OCI-LY1 (cell line): Measurements from ENCODE around the gene GKN1.

Source experiments
- H2AFZ ChIP-seq: fragments of 200-600 bp; sonication (generic), shearing (Covaris generic); 2 replicates; pipeline ENCODE4 v1.6.0; 2014; ENCODE audit warnings: antibody characterized with exemption, mild to moderate bottlenecking, low read length
- H3F3A ChIP-seq: fragments of 200-600 bp; sonication (generic), shearing (Covaris generic); 2 replicates; pipeline ENCODE4 v1.6.0; 2014; ENCODE audit warnings: mild to moderate bottlenecking, antibody characterized with exemption, low read length, moderate library complexity; ENCODE audit not compliant: insufficient read depth
- H3K27ac ChIP-seq: fragments of 200-600 bp; sonication (generic); 2 replicates; pipeline ENCODE4 v1.5.1; 2014; ENCODE audit warnings: low read length, mixed run types, mild to moderate bottlenecking, low read depth; ENCODE audit not compliant: poor library complexity, severe bottlenecking
- H3K27me3 ChIP-seq: fragments of 200-600 bp; sonication (generic); 2 replicates; pipeline ENCODE4 v1.6.0; 2014; ENCODE audit warnings: antibody characterized with exemption, mild to moderate bottlenecking, low read length, moderate library complexity; ENCODE audit not compliant: insufficient read depth
- H3K36me3 ChIP-seq: fragments of 200-600 bp; sonication (generic); 2 replicates; pipeline ENCODE4 v1.6.1; 2014; ENCODE audit warnings: mild to moderate bottlenecking, antibody characterized with exemption, low read length, moderate library complexity, mixed read lengths; ENCODE audit not compliant: insufficient read depth
- H3K4me1 ChIP-seq: fragments of 200-600 bp; sonication (generic); 2 replicates; pipeline ENCODE4 v1.5.1; 2014; ENCODE audit warnings: mild to moderate bottlenecking, low read length, moderate library complexity; ENCODE audit not compliant: insufficient read depth, severe bottlenecking
- H3K4me2 ChIP-seq: fragments of 200-600 bp; sonication (generic), shearing (Covaris generic); 2 replicates; pipeline ENCODE4 v1.6.1; 2014; ENCODE audit warnings: low read length
- H3K4me3 ChIP-seq: fragments of 200-600 bp; sonication (generic); 2 replicates; pipeline ENCODE4 v1.5.1; 2014; ENCODE audit warnings: low read length, low read depth, mild to moderate bottlenecking, mixed read lengths; ENCODE audit not compliant: poor library complexity, severe bottlenecking
- H3K79me2 ChIP-seq: fragments of 200-600 bp; shearing (Covaris generic); 2 replicates; pipeline ENCODE4 v1.6.1; 2016; ENCODE audit warnings: mixed run types, low read length, mixed read lengths; ENCODE audit not compliant: insufficient read depth
- H3K9ac ChIP-seq: fragments of 200-600 bp; sonication (generic), shearing (Covaris generic); 2 replicates; pipeline ENCODE4 v1.6.1; 2014; ENCODE audit warnings: mild to moderate bottlenecking, low read length, mixed read lengths
- H3K9me2 ChIP-seq: fragments of 200-600 bp; sonication (generic), shearing (Covaris generic); 2 replicates; pipeline ENCODE4 v1.6.1; 2014; ENCODE audit warnings: low read depth, mild to moderate bottlenecking, low read length, mixed read lengths
- H3K9me3 ChIP-seq: fragments of 200-600 bp; shearing (Covaris generic); 2 replicates; pipeline ENCODE4 v1.6.1; 2014; ENCODE audit warnings: low read length, mixed read lengths
- H4K20me1 ChIP-seq: fragments of 200-600 bp; sonication (generic), shearing (Covaris generic); 2 replicates; pipeline ENCODE4 v1.6.0; 2016; ENCODE audit warnings: mild to moderate bottlenecking, low read length; ENCODE audit not compliant: insufficient read depth
- EZH2 ChIP-seq: fragments of 200-600 bp; sonication (generic), shearing (Covaris generic); IDR thresholded peaks from 2 replicates; pipeline ENCODE4 v1.8.0; 2017; ENCODE audit warnings: borderline replicate concordance, mixed run types, mild to moderate bottlenecking, antibody characterized with exemption, low read length, moderate library complexity, mixed read lengths
- TF ChIP-seq, protein P1 (sequence below): fragments of 200-600 bp; sonication (generic), shearing (Covaris generic); IDR thresholded peaks from 2 replicates; pipeline ENCODE4 v1.5.1; 2017; ENCODE audit warnings: mild to moderate bottlenecking, antibody characterized with exemption, low read length, moderate library complexity, mixed read lengths

The GKN1 gene

DNA sequence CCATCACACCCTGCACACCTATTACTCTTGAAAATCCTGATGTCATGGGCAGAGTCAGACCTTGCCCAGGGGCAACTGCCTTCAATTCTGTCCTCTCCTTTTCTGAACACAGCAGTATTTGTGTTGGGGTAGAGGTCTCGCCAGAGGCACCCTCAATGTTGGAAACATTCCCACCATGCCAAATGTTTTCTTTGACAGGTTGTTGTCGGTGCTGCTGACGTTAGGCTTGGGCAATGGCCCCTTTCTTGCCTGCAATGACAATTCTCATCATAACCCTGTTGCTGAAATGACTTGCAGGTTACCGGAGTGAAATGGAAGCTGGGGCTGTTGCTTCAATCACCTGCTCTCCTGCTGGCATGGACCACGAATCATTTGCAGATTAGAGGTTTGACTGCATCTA lies 17.9 kb downstream of the GKN1 start:
- Histone ChIP-seq H4K20me1 (no peaks in the 10 kb centered on the region), H2AFZ (no peak overlapping the region), H3K27me3 (no peaks in the 10 kb centered on the region), H3K9ac (no peak overlapping the region), H3K4me2 (no peak overlapping the region), H3K27ac (no peak overlapping the region), H3F3A (no peaks in the 10 kb centered on the region), H3K4me1 (no peaks in the 10 kb centered on the region), H3K9me2 (no peaks in the 10 kb centered on the region), H3K4me3 (no peak overlapping the region), H3K79me2 (no peaks in the 10 kb centered on the region), H3K9me3 (no peaks in the 10 kb centered on the region), H3K36me3 (no peaks in the 10 kb centered on the region)
- TF ChIP-seq, protein P1, sequence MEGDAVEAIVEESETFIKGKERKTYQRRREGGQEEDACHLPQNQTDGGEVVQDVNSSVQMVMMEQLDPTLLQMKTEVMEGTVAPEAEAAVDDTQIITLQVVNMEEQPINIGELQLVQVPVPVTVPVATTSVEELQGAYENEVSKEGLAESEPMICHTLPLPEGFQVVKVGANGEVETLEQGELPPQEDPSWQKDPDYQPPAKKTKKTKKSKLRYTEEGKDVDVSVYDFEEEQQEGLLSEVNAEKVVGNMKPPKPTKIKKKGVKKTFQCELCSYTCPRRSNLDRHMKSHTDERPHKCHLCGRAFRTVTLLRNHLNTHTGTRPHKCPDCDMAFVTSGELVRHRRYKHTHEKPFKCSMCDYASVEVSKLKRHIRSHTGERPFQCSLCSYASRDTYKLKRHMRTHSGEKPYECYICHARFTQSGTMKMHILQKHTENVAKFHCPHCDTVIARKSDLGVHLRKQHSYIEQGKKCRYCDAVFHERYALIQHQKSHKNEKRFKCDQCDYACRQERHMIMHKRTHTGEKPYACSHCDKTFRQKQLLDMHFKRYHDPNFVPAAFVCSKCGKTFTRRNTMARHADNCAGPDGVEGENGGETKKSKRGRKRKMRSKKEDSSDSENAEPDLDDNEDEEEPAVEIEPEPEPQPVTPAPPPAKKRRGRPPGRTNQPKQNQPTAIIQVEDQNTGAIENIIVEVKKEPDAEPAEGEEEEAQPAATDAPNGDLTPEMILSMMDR = no peak
- no peak for TF ChIP-seq EZH2

DNA sequence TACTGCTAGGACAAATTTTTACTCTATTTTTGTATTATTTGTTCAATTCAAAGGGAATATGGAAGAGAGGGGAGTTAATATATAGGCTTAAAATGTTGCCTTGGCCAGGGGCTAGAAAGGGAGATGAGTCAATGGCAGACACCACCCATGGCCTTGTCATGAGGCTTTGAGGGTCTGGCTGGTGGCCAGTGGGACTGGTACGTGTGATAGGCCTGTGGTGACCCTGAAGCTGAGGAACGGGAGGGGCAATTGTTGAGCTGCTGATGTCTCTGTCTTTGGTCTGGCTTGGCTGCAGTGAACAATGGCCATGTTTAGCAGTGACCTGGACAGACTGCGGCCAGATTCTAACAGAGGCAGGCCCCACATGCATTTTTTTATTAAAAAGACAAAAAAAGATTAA lies 18.5 kb downstream of the GKN1 start:
- no peaks in the 10 kb centered on the region for H4K20me1 ChIP-seq
- H3K9me2 ChIP-seq = no peaks in the 10 kb centered on the region
- no peaks in the 10 kb centered on the region for H3K79me2 ChIP-seq
- H2AFZ ChIP-seq = no peak overlapping the region
- H3K4me3 ChIP-seq = no peak overlapping the region
- H3K27me3 ChIP-seq = no peaks in the 10 kb centered on the region
- no peaks in the 10 kb centered on the region for H3K9me3 ChIP-seq
- TF ChIP-seq, protein P1 = no peak
- no peak for TF ChIP-seq EZH2
- H3F3A ChIP-seq = no peaks in the 10 kb centered on the region
- no peak overlapping the region for H3K27ac ChIP-seq
- no peak overlapping the region for H3K4me2 ChIP-seq
- H3K4me1 ChIP-seq = no peaks in the 10 kb centered on the region
- H3K9ac ChIP-seq = no peak overlapping the region
- H3K36me3 ChIP-seq = no peaks in the 10 kb centered on the region

DNA sequence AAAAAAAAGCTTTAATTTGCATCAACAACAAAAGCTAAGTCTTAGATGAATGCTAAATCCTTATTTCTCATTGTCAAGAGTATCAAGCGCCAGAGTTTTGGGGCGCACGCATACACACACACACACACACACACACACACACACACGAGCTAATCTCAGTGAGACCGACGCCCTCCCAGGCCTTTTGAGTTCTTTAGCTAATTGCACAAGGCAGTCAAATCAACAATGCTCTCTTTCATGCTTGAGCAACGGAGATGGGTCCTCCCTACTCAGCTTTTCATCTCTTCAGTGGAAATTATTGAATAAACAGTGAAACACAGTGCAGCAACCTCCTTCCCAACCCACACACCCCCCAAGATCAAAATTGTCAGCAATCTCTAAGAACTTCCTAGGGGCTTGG lies 19.2 kb downstream of the GKN1 start:
- Histone ChIP-seq H3K4me1 (no peaks in the 10 kb centered on the region), H3K36me3 (no peaks in the 10 kb centered on the region), H3K27me3 (no peaks in the 10 kb centered on the region), H4K20me1 (no peaks in the 10 kb centered on the region), H3F3A (no peaks in the 10 kb centered on the region), H2AFZ (no peak overlapping the region), H3K4me3 (no peak overlapping the region), H3K9me3 (no peaks in the 10 kb centered on the region), H3K27ac (no peak overlapping the region), H3K9me2 (no peaks in the 10 kb centered on the region), H3K4me2 (no peak overlapping the region), H3K79me2 (no peaks in the 10 kb centered on the region), H3K9ac (no peak overlapping the region)
- no peak for TF ChIP-seq EZH2
- TF ChIP-seq, protein P1 = no peak
